CD14-positive monocyte (primary cell): Measurements from ENCODE around the gene TMPRSS15. TPM values are rescaled to one million over a fixed set of nuclear protein-coding genes. Genes with fewer than 3 reads are reported as not detected.

Source experiments
- DNase-seq, 3 donors: peaks; one replicate each; pipeline ENCODE4 v3.0.0-alpha.2; 2011 to 2022
- H2AFZ ChIP-seq: 2 replicates; pipeline ENCODE4 v1.6.0; 2012; ENCODE audit warnings: mild to moderate bottlenecking, low read depth, low read length, inconsistent platforms; ENCODE audit not compliant: insufficient read depth, poor library complexity, severe bottlenecking
- H3K27ac ChIP-seq, 2 donors: 1 replicate in 1 of 2; 2 replicates in 1 of 2; pipeline ENCODE4 v1.5.1; 2012 to 2013; ENCODE audit warnings: low read length in 2 of 2, control low read depth in 1 of 2, inconsistent platforms in 1 of 2, low read depth in 1 of 2, mild to moderate bottlenecking in 1 of 2
- H3K27me3 ChIP-seq, 2 donors: one replicate each; pipeline versions ENCODE4 v1.6.0 to v1.6.1; 2011 to 2013; ENCODE audit warnings: low read length in 2 of 2; ENCODE audit not compliant: control insufficient read depth in 2 of 2, insufficient read depth in 2 of 2
- H3K36me3 ChIP-seq, 2 donors: replicated peaks in 1 of 2; 1 replicate in 1 of 2; 2 replicates in 1 of 2; pipeline versions ENCODE4 v1.5.1 to v1.6.1; 2012 to 2013; ENCODE audit warnings: low read length in 2 of 2, control low read depth in 1 of 2, inconsistent platforms in 1 of 2, mild to moderate bottlenecking in 1 of 2; ENCODE audit not compliant: insufficient read depth in 2 of 2, control insufficient read depth in 1 of 2
- H3K4me1 ChIP-seq, 2 donors: 1 replicate in 1 of 2; 2 replicates in 1 of 2; pipeline versions ENCODE4 v1.5.1 to v1.6.1; 2012 to 2013; ENCODE audit warnings: low read length in 2 of 2, control low read depth in 1 of 2, inconsistent platforms in 1 of 2, mild to moderate bottlenecking in 1 of 2, moderate library complexity in 1 of 2; ENCODE audit not compliant: insufficient read depth in 2 of 2, control insufficient read depth in 1 of 2
- H3K4me2 ChIP-seq: replicated peaks from 2 replicates; pipeline ENCODE3; 2012; ENCODE audit warnings: low read length, moderate library complexity, mild to moderate bottlenecking; ENCODE audit not compliant: poor library complexity, severe bottlenecking; ENCODE audit errors: extremely low read depth
- H3K4me3 ChIP-seq, 3 experiments: fragments of 200-600 bp in 1 of 3; sonication (generic) in 1 of 3; replicated peaks in 1 of 3; 1 replicate in 2 of 3; 2 replicates in 1 of 3; pipeline ENCODE4 v1.5.1; 2011 to 2013; ENCODE audit warnings: low read length in 3 of 3, mild to moderate bottlenecking in 3 of 3, control low read depth in 2 of 3, low read depth in 2 of 3, inconsistent platforms in 1 of 3, moderate library complexity in 1 of 3
- H3K79me2 ChIP-seq: 2 replicates; pipeline ENCODE4 v1.6.0; 2012; ENCODE audit warnings: mild to moderate bottlenecking, control low read depth, inconsistent platforms, low read length, moderate library complexity; ENCODE audit not compliant: insufficient read depth
- H3K9ac ChIP-seq: 2 replicates; pipeline ENCODE4 v1.6.0; 2017; ENCODE audit warnings: low read length, mild to moderate bottlenecking; ENCODE audit not compliant: insufficient read depth, poor library complexity, severe bottlenecking
- H3K9me3 ChIP-seq, 2 donors: replicated peaks in 1 of 2; 1 replicate in 1 of 2; 2 replicates in 1 of 2; pipeline versions ENCODE4 v1.5.1 to v1.6.1; 2012 to 2013; ENCODE audit warnings: low read length in 2 of 2, control low read depth in 1 of 2; ENCODE audit not compliant: control insufficient read depth in 1 of 2, insufficient read depth in 1 of 2
- H4K20me1 ChIP-seq: 2 replicates; pipeline ENCODE4 v1.6.0; 2012; ENCODE audit warnings: mild to moderate bottlenecking, low read length, control low read depth, moderate library complexity; ENCODE audit not compliant: insufficient read depth
- H3K27ac Mint-ChIP-seq, 7 donors: one replicate each; pipeline ENCODE4 v1.8.0; 2020; ENCODE audit warnings: mild to moderate bottlenecking in 7 of 7, mixed read lengths in 7 of 7, moderate library complexity in 6 of 7, inconsistent platforms in 2 of 7
- H3K27me3 Mint-ChIP-seq, 3 donors: one replicate each; pipeline ENCODE4 v1.8.0; 2021 to 2022; ENCODE audit warnings: low read depth in 3 of 3, mild to moderate bottlenecking in 3 of 3, mixed read lengths in 3 of 3, moderate library complexity in 3 of 3, inconsistent platforms in 1 of 3
- H3K36me3 Mint-ChIP-seq, 2 donors: one replicate each; pipeline ENCODE4 v1.8.0; 2020; ENCODE audit warnings: mixed read lengths in 2 of 2, inconsistent platforms in 1 of 2, mild to moderate bottlenecking in 1 of 2
- H3K4me1 Mint-ChIP-seq: one replicate; pipeline ENCODE4 v1.8.0; 2020; ENCODE audit warnings: mild to moderate bottlenecking, mixed read lengths
- H3K4me3 Mint-ChIP-seq, 2 donors: one replicate each; pipeline ENCODE4 v1.8.0; 2020; ENCODE audit warnings: mild to moderate bottlenecking in 2 of 2, mixed read lengths in 2 of 2, moderate library complexity in 1 of 2
- H3K9me3 Mint-ChIP-seq, 7 donors: one replicate each; pipeline ENCODE4 v1.8.0; 2020 to 2022; ENCODE audit warnings: mixed read lengths in 7 of 7, mild to moderate bottlenecking in 6 of 7, moderate library complexity in 6 of 7, inconsistent platforms in 2 of 7
- WGBS: methylation state at CpG from one replicate; pipeline ENCODE4 v1.1.5; 2013; ENCODE audit warnings: missing lambda C conversion rate; ENCODE audit not compliant: insufficient coverage; 5-methylcytosine and 5-hydroxymethylcytosine counted together
- intact Hi-C, 2 donors: fragments of 100-400 bp; cut with micrococcal nuclease; formaldehyde crosslinking; loops; one replicate each; pipeline versions ENCODE4 v1.15.0 to v1.15.1; 2023
- polyA plus RNA-seq, 3 donors: library from polyadenylated mRNA; depleted of rRNA in 1 of 3; unstranded in 2 of 3; stranded (reverse) in 1 of 3; fragments of 300-500 nt in 2 of 3; fragments of >200 nt in 1 of 3; fragmentation: Illumina TruSeq in 2 of 3; gene quantifications; 1 replicate in 2 of 3; 2 replicates in 1 of 3; pipeline ENCODE4 v1.2.3, GENCODE V29; 2012 to 2021
- TF ChIP-seq, protein P1 (sequence below): fragments of 200-600 bp; IDR thresholded peaks from one replicate; pipeline ENCODE4 v1.8.0; 2022; ENCODE audit warnings: antibody characterized with exemption, mild to moderate bottlenecking

TMPRSS15 gene
- polyA plus RNA-seq, 3 donors: not detected

DNA sequence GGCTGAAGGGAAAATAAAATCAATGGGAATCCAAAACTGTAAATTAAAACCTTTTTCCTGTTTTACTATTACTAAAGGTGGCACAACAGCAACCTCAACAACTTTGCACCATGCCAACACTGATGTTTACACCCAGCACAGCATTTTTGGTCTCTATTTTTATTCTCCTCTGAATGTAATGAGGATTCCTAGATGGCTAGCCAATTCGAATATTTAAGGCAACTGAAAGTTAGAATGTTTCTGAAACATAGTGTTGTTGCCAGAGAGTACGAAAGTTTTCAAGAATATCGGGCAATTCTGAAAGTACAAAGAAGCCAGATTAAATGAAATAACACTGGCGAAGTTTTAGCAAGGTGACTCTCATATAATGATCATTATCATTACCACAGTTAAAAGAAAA is 118.2 kb downstream of the TMPRSS15 start:
- no peaks in the 10 kb centered on the region for H3K4me1 ChIP-seq
- no peaks in the 10 kb centered on the region for H3K9me3 ChIP-seq
- no peaks in the 10 kb centered on the region for H3K27me3 ChIP-seq
- Mint-ChIP-seq H3K36me3 (no peaks in the 10 kb centered on the region), H3K4me3 (no peak overlapping the region), H3K4me1 (no peaks in the 10 kb centered on the region), H3K27me3 (peaks cover 0 to 4% (median 2%) of the 10 kb centered on the region in 3 donors), H3K9me3 (peaks cover 0 to 1% (median 0%) of the 10 kb centered on the region in 7 donors), H3K27ac (no peak overlapping the region)
- intact Hi-C loops: no loop called here
- DNase-seq: no peak
- H2AFZ ChIP-seq: no peak overlapping the region
- no peaks in the 10 kb centered on the region for H4K20me1 ChIP-seq
- H3K79me2 ChIP-seq: no peaks in the 10 kb centered on the region
- H3K27ac ChIP-seq: no peak overlapping the region
- WGBS: no CpG with 5 or more reads among the region's 4 CpGs
- no peak overlapping the region for H3K4me3 ChIP-seq
- no peak overlapping the region for H3K9ac ChIP-seq
- H3K36me3 ChIP-seq: no peaks in the 10 kb centered on the region
- TF ChIP-seq, protein P1, sequence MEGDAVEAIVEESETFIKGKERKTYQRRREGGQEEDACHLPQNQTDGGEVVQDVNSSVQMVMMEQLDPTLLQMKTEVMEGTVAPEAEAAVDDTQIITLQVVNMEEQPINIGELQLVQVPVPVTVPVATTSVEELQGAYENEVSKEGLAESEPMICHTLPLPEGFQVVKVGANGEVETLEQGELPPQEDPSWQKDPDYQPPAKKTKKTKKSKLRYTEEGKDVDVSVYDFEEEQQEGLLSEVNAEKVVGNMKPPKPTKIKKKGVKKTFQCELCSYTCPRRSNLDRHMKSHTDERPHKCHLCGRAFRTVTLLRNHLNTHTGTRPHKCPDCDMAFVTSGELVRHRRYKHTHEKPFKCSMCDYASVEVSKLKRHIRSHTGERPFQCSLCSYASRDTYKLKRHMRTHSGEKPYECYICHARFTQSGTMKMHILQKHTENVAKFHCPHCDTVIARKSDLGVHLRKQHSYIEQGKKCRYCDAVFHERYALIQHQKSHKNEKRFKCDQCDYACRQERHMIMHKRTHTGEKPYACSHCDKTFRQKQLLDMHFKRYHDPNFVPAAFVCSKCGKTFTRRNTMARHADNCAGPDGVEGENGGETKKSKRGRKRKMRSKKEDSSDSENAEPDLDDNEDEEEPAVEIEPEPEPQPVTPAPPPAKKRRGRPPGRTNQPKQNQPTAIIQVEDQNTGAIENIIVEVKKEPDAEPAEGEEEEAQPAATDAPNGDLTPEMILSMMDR: no peak
- no peak overlapping the region for H3K4me2 ChIP-seq

DNA sequence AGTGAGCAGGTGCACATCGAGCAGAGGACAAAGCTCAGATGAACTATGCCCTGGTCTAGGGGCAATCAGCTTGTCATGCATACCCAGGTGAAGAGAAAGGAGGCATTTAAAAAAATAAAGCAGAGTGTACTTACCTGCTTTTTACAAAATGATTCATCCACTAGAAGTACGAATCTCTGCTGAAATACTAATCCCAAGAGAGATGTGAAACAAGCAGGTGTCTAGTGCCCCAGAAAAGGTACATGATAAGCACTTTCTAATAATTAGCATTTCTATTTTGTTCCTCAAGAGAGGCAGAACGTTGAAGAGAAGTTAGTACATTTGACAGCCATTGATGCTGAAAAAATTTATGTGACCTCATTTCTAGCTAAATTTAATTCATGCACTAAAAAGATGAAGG is 127.8 kb downstream of the TMPRSS15 start:
- Histone ChIP-seq H3K4me3 (no peak overlapping the region), H3K27ac (no peak overlapping the region), H3K4me2 (no peak overlapping the region), H3K9ac (no peak overlapping the region), H3K9me3 (no peaks in the 10 kb centered on the region), H3K27me3 (no peaks in the 10 kb centered on the region), H2AFZ (no peak overlapping the region), H4K20me1 (no peaks in the 10 kb centered on the region), H3K79me2 (no peaks in the 10 kb centered on the region), H3K36me3 (no peaks in the 10 kb centered on the region), H3K4me1 (no peaks in the 10 kb centered on the region)
- DNase-seq: no peak
- intact Hi-C loops: no loop called here
- H3K4me3 Mint-ChIP-seq: no peak overlapping the region
- H3K27ac Mint-ChIP-seq: no peak overlapping the region
- H3K9me3 Mint-ChIP-seq: peaks cover 0 to 6% (median 2%) of the 10 kb centered on the region in 7 donors
- no peaks in the 10 kb centered on the region for H3K36me3 Mint-ChIP-seq
- H3K4me1 Mint-ChIP-seq: no peaks in the 10 kb centered on the region
- TF ChIP-seq, protein P1: no peak
- H3K27me3 Mint-ChIP-seq: peaks cover 0 to 3% (median 1%) of the 10 kb centered on the region in 3 donors
- 80% methylated on average over 1 of the region's 3 CpGs for WGBS
